KMS-11 (cell line): ENCODE data around the gene AIRE.

Experiments
- H2AFZ ChIP-seq: fragments of 200-600 bp; sonication (generic); 2 replicates; pipeline ENCODE4 v1.6.1; 2016; ENCODE audit warnings: antibody characterized with exemption, mixed run types, low read depth
- H3K27ac ChIP-seq: fragments of 200-600 bp; sonication (generic); 2 replicates; pipeline ENCODE4 v1.6.1; 2016; ENCODE audit warnings: mild to moderate bottlenecking, mixed run types
- H3K27me3 ChIP-seq: fragments of 200-600 bp; sonication (generic); 2 replicates; pipeline ENCODE4 v1.6.1; 2017; ENCODE audit warnings: mild to moderate bottlenecking, low read depth, mixed run types, moderate library complexity; ENCODE audit not compliant: insufficient read depth
- H3K36me3 ChIP-seq: fragments of 200-600 bp; sonication (generic); 2 replicates; pipeline ENCODE4 v1.6.1; 2017; ENCODE audit warnings: mild to moderate bottlenecking, mixed run types; ENCODE audit not compliant: insufficient read depth
- H3K4me1 ChIP-seq: fragments of 200-600 bp; sonication (generic); 2 replicates; pipeline ENCODE4 v1.6.1; 2016; ENCODE audit warnings: mild to moderate bottlenecking, low read depth, mixed run types; ENCODE audit not compliant: poor library complexity, severe bottlenecking
- H3K4me2 ChIP-seq: fragments of 200-600 bp; sonication (generic); 2 replicates; pipeline ENCODE4 v1.7.0; 2016; ENCODE audit warnings: mild to moderate bottlenecking, mixed run types
- H3K4me3 ChIP-seq: fragments of 200-600 bp; sonication (generic); IDR thresholded peaks from 2 replicates; pipeline ENCODE4 v1.6.1; 2017; ENCODE audit warnings: low read depth, low read length, mixed read lengths; ENCODE audit not compliant: insufficient read depth
- H3K79me2 ChIP-seq: fragments of 200-600 bp; sonication (generic); 2 replicates; pipeline ENCODE4 v1.6.1; 2016; ENCODE audit warnings: low read depth, mixed run types; ENCODE audit not compliant: insufficient read depth
- H3K9ac ChIP-seq: fragments of 200-600 bp; sonication (generic); 2 replicates; pipeline ENCODE4 v1.6.1; 2016; ENCODE audit warnings: mild to moderate bottlenecking, mixed run types
- H4K20me1 ChIP-seq: fragments of 200-600 bp; sonication (generic); 2 replicates; pipeline ENCODE4 v1.6.1; 2016; ENCODE audit warnings: mild to moderate bottlenecking, mixed run types; ENCODE audit not compliant: insufficient read depth
- TF ChIP-seq, protein P1 (sequence below): fragments of 200-600 bp; sonication (generic); conservative IDR thresholded peaks from 2 replicates; pipeline ENCODE4 v1.6.1; 2017; ENCODE audit warnings: low read depth, mild to moderate bottlenecking, antibody characterized with exemption, low read length, moderate library complexity, mixed read lengths

AIRE gene

DNA sequence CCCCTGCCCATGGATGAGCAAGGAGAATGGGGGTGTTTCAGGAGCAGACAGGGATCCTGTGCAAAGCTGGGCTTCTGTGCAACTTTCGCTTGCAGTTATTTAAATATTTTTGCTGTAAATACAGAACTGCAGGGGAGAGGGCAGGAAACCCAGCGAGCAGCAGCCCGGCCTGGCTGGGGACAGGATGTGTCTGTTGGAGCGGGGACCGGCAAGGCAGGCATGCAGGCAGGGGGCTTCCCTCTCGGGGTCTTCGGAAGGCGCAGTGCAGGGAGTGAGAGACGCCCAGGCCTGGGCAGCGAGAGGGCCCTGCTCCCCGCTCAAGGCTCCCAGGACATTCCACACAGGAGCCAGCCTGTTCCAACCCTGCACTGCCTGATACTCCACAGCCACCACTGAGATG is 1.7 kb upstream of the AIRE start:
- H3K4me1 ChIP-seq: no peaks in the 10 kb centered on the region
- H3K36me3 ChIP-seq: no peaks in the 10 kb centered on the region
- H3K9ac ChIP-seq: no peak overlapping the region
- H3K4me3 ChIP-seq: no peak overlapping the region
- H3K79me2 ChIP-seq: no peaks in the 10 kb centered on the region
- no peak overlapping the region for H3K4me2 ChIP-seq
- H3K27ac ChIP-seq: no peak overlapping the region
- no peaks in the 10 kb centered on the region for H4K20me1 ChIP-seq
- TF ChIP-seq, protein P1, sequence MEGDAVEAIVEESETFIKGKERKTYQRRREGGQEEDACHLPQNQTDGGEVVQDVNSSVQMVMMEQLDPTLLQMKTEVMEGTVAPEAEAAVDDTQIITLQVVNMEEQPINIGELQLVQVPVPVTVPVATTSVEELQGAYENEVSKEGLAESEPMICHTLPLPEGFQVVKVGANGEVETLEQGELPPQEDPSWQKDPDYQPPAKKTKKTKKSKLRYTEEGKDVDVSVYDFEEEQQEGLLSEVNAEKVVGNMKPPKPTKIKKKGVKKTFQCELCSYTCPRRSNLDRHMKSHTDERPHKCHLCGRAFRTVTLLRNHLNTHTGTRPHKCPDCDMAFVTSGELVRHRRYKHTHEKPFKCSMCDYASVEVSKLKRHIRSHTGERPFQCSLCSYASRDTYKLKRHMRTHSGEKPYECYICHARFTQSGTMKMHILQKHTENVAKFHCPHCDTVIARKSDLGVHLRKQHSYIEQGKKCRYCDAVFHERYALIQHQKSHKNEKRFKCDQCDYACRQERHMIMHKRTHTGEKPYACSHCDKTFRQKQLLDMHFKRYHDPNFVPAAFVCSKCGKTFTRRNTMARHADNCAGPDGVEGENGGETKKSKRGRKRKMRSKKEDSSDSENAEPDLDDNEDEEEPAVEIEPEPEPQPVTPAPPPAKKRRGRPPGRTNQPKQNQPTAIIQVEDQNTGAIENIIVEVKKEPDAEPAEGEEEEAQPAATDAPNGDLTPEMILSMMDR: no peak
- no peak overlapping the region for H2AFZ ChIP-seq
- peaks cover 53% of the 10 kb centered on the region for H3K27me3 ChIP-seq

GRCh38 chr21:44286086-44286715 is 525 bp downstream of the AIRE start:
- Histone ChIP-seq H3K27me3 (peaks cover 74% of the 10 kb centered on the region), H3K4me1 (no peaks in the 10 kb centered on the region), H3K4me3 (no peak overlapping the region), H3K79me2 (no peaks in the 10 kb centered on the region), H3K36me3 (no peaks in the 10 kb centered on the region), H3K27ac (no peak overlapping the region), H3K4me2 (no peak overlapping the region), H2AFZ (no peak overlapping the region), H3K9ac (no peak overlapping the region), H4K20me1 (no peaks in the 10 kb centered on the region)
- TF ChIP-seq, protein P1: no peak

- H3K27me3 ChIP-seq: peaks cover 78% of the 10 kb centered on the region
- H3K79me2 ChIP-seq: no peaks in the 10 kb centered on the region
- no peak overlapping the region for H2AFZ ChIP-seq
- TF ChIP-seq, protein P1: no peak
- H3K9ac ChIP-seq: no peak overlapping the region
- no peak overlapping the region for H3K4me3 ChIP-seq
- H3K4me1 ChIP-seq: no peaks in the 10 kb centered on the region
- H3K36me3 ChIP-seq: no peaks in the 10 kb centered on the region
- no peaks in the 10 kb centered on the region for H4K20me1 ChIP-seq
- H3K4me2 ChIP-seq: no peak overlapping the region
- no peak overlapping the region for H3K27ac ChIP-seq
Measured at GRCh38 chr21:44286716-44287632, 1.3 kb downstream of the AIRE start.

GRCh38 chr21:44288251-44289110 is 2.8 kb downstream of the AIRE start:
- H2AFZ ChIP-seq: no peak overlapping the region
- TF ChIP-seq, protein P1: no peak
- no peak overlapping the region for H3K27ac ChIP-seq
- H3K9ac ChIP-seq: no peak overlapping the region
- H4K20me1 ChIP-seq: no peaks in the 10 kb centered on the region
- H3K4me2 ChIP-seq: no peak overlapping the region
- peaks cover 82% of the 10 kb centered on the region for H3K27me3 ChIP-seq
- H3K79me2 ChIP-seq: no peaks in the 10 kb centered on the region
- H3K4me3 ChIP-seq: no peak overlapping the region
- no peaks in the 10 kb centered on the region for H3K36me3 ChIP-seq
- H3K4me1 ChIP-seq: peaks cover 3% of the 10 kb centered on the region
